IPS DF 6.9 (cell line): ENCODE results near the gene CNIH4.
"Not testable (repeated sequence)": the region's sequence is repeated elsewhere in the genome, so short reads cannot be mapped to it uniquely, and the experiment has no call there.

ENCODE experiments used
- DNase-seq: peaks from one replicate; pipeline ENCODE4 v3.0.0-alpha.2; 2013; ENCODE audit warnings: low read depth, low spot score
- H3K27ac ChIP-seq: one replicate; pipeline ENCODE4 v1.5.1; 2013; ENCODE audit warnings: low read length, control low read depth
- H3K27me3 ChIP-seq: 2 replicates; pipeline ENCODE4 v1.6.1; 2013; ENCODE audit warnings: mild to moderate bottlenecking, low read length; ENCODE audit not compliant: control insufficient read depth, insufficient read depth
- H3K36me3 ChIP-seq: 2 replicates; pipeline ENCODE4 v1.6.1; 2013; ENCODE audit warnings: low read length; ENCODE audit not compliant: control insufficient read depth, insufficient read depth
- H3K4me1 ChIP-seq: 2 replicates; pipeline ENCODE4 v1.6.1; 2013; ENCODE audit warnings: low read length; ENCODE audit not compliant: control insufficient read depth, insufficient read depth
- H3K4me3 ChIP-seq: 2 replicates; pipeline ENCODE4 v1.5.1; 2013; ENCODE audit warnings: mild to moderate bottlenecking, low read length
- H3K9me3 ChIP-seq: 2 replicates; pipeline ENCODE4 v1.6.1; 2013; ENCODE audit warnings: low read length, inconsistent platforms; ENCODE audit not compliant: control insufficient read depth, insufficient read depth
- WGBS: extraction: QIAGEN DNeasy Blood & Tissue Kit; methylation state at CpG from one replicate; pipeline ENCODE4 v1.1.7; 2013; ENCODE audit warnings: mixed read lengths, missing lambda C conversion rate; ENCODE audit not compliant: insufficient read length, insufficient coverage; 5-methylcytosine and 5-hydroxymethylcytosine counted together

CNIH4 gene

DNA sequence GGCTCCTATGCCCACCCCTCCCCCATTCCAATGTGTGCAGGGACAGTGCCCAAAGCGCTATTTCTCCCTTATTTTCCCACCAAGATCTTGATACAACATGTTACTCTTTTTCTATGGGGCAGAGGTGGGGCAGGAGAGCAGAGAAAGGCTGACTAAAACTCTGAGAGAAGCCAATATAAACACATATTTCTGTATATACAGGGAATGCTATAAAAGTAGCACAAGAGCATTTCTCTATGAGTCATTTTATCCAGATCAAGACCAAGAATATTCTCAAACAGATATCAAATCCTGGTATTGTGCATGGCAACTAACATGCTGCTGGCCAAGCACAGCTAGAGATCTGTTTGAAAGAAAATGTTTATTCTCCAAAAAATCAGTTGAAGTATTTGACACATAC, 70.7 kb downstream of the CNIH4 start:
- no peak for DNase-seq
- Histone ChIP-seq H3K4me1 (no peaks in the 10 kb centered on the region), H3K4me3 (no peak overlapping the region), H3K36me3 (peaks cover 14% of the 10 kb centered on the region; the same call in 1 of the 2 replicates), H3K27me3 (no peaks in the 10 kb centered on the region), H3K9me3 (no peaks in the 10 kb centered on the region), H3K27ac (no peak overlapping the region)
- no CpG with 5 or more reads among the region's 1 CpG for WGBS

DNA sequence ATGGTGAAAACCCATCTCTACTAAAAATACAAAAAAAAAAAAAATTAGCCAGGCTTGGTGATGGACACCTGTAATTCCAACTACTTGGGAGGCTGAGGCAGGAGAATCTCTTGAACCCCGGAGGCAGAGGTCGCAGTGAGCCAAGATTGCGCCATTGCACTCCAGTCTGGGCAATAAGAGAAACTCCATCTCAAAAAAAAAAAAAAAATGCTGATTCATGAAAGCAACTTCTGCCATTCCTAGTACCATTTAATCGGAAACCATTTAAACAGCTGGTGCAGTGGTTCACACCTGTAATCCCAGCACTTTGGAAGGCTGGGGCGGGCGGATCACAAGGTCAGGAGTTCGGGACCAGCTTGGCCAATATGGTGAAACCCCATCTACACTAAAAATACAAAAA, 72.0 kb downstream of the CNIH4 start:
- no CpG with 5 or more reads among the region's 7 CpGs for WGBS
- not testable (repeated sequence) for DNase-seq, H3K36me3 ChIP-seq, H3K27me3 ChIP-seq, H3K9me3 ChIP-seq, H3K4me3 ChIP-seq, H3K4me1 ChIP-seq, H3K27ac ChIP-seq
